ENCODE results near the gene PRR14L.
A peak's percentile ranks its signal among the peaks of the same experiment; 100 is the strongest.
"Not testable (repeated sequence)": the region's sequence is repeated elsewhere in the genome, so short reads cannot be mapped to it uniquely, and the experiment has no call there.

PRR14L gene

GRCh38 chr22:31681349-31682345 lies 68.3 kb downstream of the PRR14L start:
- DNase-seq (ENCODE audit: low spot score), result no peak

GRCh38 chr22:31680861-31681341 lies 69.0 kb downstream of the PRR14L start:
- no peak for DNase-seq (ENCODE audit: low spot score)

- DNase-seq (ENCODE audit: low spot score), result no peak
These were observed 71.2 kb downstream of the PRR14L start for GRCh38 chr22:31678748-31679147.

GRCh38 chr22:31676700-31677099 lies 73.2 kb downstream of the PRR14L start:
- DNase-seq (ENCODE audit: low spot score), result peak; percentile 95

- DNase-seq (ENCODE audit: low spot score), result not testable (repeated sequence)
These were observed 75.7 kb downstream of the PRR14L start for GRCh38 chr22:31674219-31674618.

GRCh38 chr22:31668849-31669248 lies 81.1 kb downstream of the PRR14L start:
- not testable (repeated sequence) for DNase-seq (ENCODE audit: low spot score)

GRCh38 chr22:31662668-31663037 lies 87.3 kb downstream of the PRR14L start:
- no peak for DNase-seq (ENCODE audit: low spot score)

- peak; percentile 93 for DNase-seq (ENCODE audit: low spot score)
These were observed 87.9 kb downstream of the PRR14L start, which contains the start of gene PISD for GRCh38 chr22:31661851-31662667. TSS of gene PISD (minus strand) at chr22:31662215. CDS start at chr22:31662208, 7 bp downstream.

- peak; percentile 71 for DNase-seq (ENCODE audit: low spot score)
These were observed 89.0 kb downstream of the PRR14L start for GRCh38 chr22:31660860-31661341.

GRCh38 chr22:31659246-31659645 lies 90.7 kb downstream of the PRR14L start:
- peak; percentile 34 for DNase-seq (ENCODE audit: low spot score)

- DNase-seq (ENCODE audit: low spot score), result no peak
These were observed 95.5 kb downstream of the PRR14L start for GRCh38 chr22:31654408-31654807.

- DNase-seq (ENCODE audit: low spot score), result no peak
These were observed 96.0 kb downstream of the PRR14L start for GRCh38 chr22:31653944-31654343.

- no peak for DNase-seq (ENCODE audit: low spot score)
These were observed 96.8 kb downstream of the PRR14L start for GRCh38 chr22:31652911-31653684.

GRCh38 chr22:31652088-31652487 lies 97.8 kb downstream of the PRR14L start:
- no peak for DNase-seq (ENCODE audit: low spot score)

- no peak for DNase-seq (ENCODE audit: low spot score)
These were observed 98.3 kb downstream of the PRR14L start for GRCh38 chr22:31651664-31652063.

GRCh38 chr22:31650391-31650790 lies 99.5 kb downstream of the PRR14L start:
- DNase-seq (ENCODE audit: low spot score), result no peak

GRCh38 chr22:31647523-31648320 lies 102.2 kb downstream of the PRR14L start:
- no peak for DNase-seq (ENCODE audit: low spot score)

GRCh38 chr22:31647066-31647465 lies 102.9 kb downstream of the PRR14L start:
- no peak for DNase-seq (ENCODE audit: low spot score)

GRCh38 chr22:31646186-31647019 lies 103.5 kb downstream of the PRR14L start:
- peak; percentile 96 for DNase-seq (ENCODE audit: low spot score)
